ENCODE measurements around the gene LRRC8D. TPM values are rescaled to one million over a fixed set of nuclear protein-coding genes. Genes with fewer than 3 reads are reported as not detected.

LRRC8D gene
- polyA plus RNA-seq, 2 donors = 3.5 to 7.1 TPM

GRCh38 chr1:89930579-89930978 is 109.7 kb downstream of the LRRC8D start:
- Histone ChIP-seq H3K27ac (ENCODE audit: low read depth in 2 of 2, low read length in 1 of 2) (no peak overlapping the region), H3K27me3 (ENCODE audit: control insufficient read depth in 1 of 2, insufficient read depth in 2 of 2, low read length in 2 of 2) (no peaks in the 10 kb centered on the region), H3K36me3 (ENCODE audit: control insufficient read depth in 2 of 2, insufficient read depth in 2 of 2, low read length in 1 of 2) (peaks cover 2 to 3% of the 10 kb centered on the region in 2 donors), H3K9me3 (ENCODE audit: control insufficient read depth in 2 of 2, insufficient read depth in 1 of 2, low read depth in 1 of 2, low read length in 1 of 2) (no peaks in the 10 kb centered on the region), H3K4me1 (ENCODE audit: control insufficient read depth in 2 of 2, insufficient read depth in 2 of 2, low read length in 1 of 2) (no peaks in the 10 kb centered on the region), H3K4me3 (ENCODE audit: low read depth in 1 of 2, low read length in 2 of 2) (no peak overlapping the region)
- WGBS, 2 donors = 83 to 91% methylated on average over 2 of the region's 2 CpGs

DNA sequence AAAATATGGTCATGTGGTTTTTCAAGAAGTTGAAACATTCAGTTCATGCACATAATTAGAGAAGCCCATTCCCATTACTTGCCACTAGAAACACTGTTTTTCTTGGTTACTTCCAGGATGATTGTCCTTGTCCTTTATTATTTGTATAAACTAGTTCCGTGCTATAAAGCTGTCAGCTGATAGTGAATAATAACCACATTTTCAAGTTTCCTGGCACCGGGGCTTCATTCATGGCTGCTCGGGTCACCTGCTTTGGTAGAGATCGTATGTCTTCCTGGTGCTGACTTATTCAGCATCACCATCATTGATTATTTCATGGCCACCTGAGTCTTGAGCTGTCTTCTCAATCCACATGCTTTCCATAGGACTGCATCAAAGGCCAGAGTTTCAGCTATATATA is 111.1 kb downstream of the LRRC8D start:
- peaks cover 2 to 3% of the 10 kb centered on the region in 2 donors for H3K36me3 ChIP-seq (ENCODE audit: control insufficient read depth in 2 of 2, insufficient read depth in 2 of 2, low read length in 1 of 2)
- no peaks in the 10 kb centered on the region for H3K4me1 ChIP-seq (ENCODE audit: control insufficient read depth in 2 of 2, insufficient read depth in 2 of 2, low read length in 1 of 2)
- no peaks in the 10 kb centered on the region for H3K27me3 ChIP-seq (ENCODE audit: control insufficient read depth in 1 of 2, insufficient read depth in 2 of 2, low read length in 2 of 2)
- H3K4me3 ChIP-seq (ENCODE audit: low read depth in 1 of 2, low read length in 2 of 2) = no peak overlapping the region
- no peaks in the 10 kb centered on the region for H3K9me3 ChIP-seq (ENCODE audit: control insufficient read depth in 2 of 2, insufficient read depth in 1 of 2, low read depth in 1 of 2, low read length in 1 of 2)
- WGBS, 2 donors = 91 to 96% methylated on average over 4 of the region's 4 CpGs
- no peak overlapping the region for H3K27ac ChIP-seq (ENCODE audit: low read depth in 2 of 2, low read length in 1 of 2)

DNA sequence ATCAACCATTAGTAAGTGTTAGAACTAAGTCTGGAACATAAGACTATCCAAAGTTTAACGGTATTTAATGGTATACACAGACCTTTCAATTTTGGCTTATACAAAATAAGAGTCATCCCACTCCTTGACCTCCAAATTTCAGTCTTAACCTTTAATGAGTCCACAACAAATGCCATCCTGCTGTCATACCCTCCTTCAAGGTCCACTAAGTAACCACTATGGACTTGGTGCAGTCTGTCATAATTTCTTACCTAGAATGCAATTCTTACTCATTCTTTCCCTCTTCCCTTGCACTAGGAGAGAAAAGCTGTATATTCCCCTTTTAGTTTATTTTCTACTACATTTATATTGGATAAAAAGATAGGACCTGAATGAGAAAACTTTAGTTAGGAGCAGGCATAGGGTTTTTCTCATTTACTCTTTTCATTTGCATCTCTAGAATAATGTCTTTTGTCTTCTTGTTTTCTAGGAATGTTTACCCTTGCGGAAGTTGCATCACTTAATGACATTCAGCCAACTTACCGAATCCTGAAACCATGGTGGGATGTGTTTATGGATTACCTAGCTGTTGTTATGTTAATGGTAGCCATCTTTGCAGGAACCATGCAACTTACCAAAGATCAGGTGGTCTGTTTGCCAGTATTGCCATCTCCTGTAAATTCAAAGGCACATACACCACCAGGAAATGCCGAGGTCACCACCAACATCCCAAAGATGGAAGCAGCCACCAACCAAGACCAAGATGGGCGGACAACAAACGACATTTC is 111.9 kb downstream of the LRRC8D start:
- H3K4me1 ChIP-seq (ENCODE audit: control insufficient read depth in 2 of 2, insufficient read depth in 2 of 2, low read length in 1 of 2) = no peaks in the 10 kb centered on the region
- peaks cover 2 to 3% of the 10 kb centered on the region in 2 donors for H3K36me3 ChIP-seq (ENCODE audit: control insufficient read depth in 2 of 2, insufficient read depth in 2 of 2, low read length in 1 of 2)
- H3K27me3 ChIP-seq (ENCODE audit: control insufficient read depth in 1 of 2, insufficient read depth in 2 of 2, low read length in 2 of 2) = no peaks in the 10 kb centered on the region
- WGBS, 2 donors = 96 to 97% methylated on average over 6 of the region's 6 CpGs
- H3K27ac ChIP-seq (ENCODE audit: low read depth in 2 of 2, low read length in 1 of 2) = no peak overlapping the region
- H3K9me3 ChIP-seq (ENCODE audit: control insufficient read depth in 2 of 2, insufficient read depth in 1 of 2, low read depth in 1 of 2, low read length in 1 of 2) = no peaks in the 10 kb centered on the region
- no peak overlapping the region for H3K4me3 ChIP-seq (ENCODE audit: low read depth in 1 of 2, low read length in 2 of 2)

DNA sequence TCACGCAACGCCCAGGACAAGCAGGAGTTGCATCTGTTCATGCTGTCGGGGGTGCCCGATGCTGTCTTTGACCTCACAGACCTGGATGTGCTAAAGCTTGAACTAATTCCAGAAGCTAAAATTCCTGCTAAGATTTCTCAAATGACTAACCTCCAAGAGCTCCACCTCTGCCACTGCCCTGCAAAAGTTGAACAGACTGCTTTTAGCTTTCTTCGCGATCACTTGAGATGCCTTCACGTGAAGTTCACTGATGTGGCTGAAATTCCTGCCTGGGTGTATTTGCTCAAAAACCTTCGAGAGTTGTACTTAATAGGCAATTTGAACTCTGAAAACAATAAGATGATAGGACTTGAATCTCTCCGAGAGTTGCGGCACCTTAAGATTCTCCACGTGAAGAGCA is 113.6 kb downstream of the LRRC8D start:
- Histone ChIP-seq H3K4me3 (ENCODE audit: low read depth in 1 of 2, low read length in 2 of 2) (no peak overlapping the region), H3K9me3 (ENCODE audit: control insufficient read depth in 2 of 2, insufficient read depth in 1 of 2, low read depth in 1 of 2, low read length in 1 of 2) (no peaks in the 10 kb centered on the region), H3K27ac (ENCODE audit: low read depth in 2 of 2, low read length in 1 of 2) (no peak overlapping the region), H3K27me3 (ENCODE audit: control insufficient read depth in 1 of 2, insufficient read depth in 2 of 2, low read length in 2 of 2) (no peaks in the 10 kb centered on the region), H3K36me3 (ENCODE audit: control insufficient read depth in 2 of 2, insufficient read depth in 2 of 2, low read length in 1 of 2) (peaks cover 2 to 3% of the 10 kb centered on the region in 2 donors), H3K4me1 (ENCODE audit: control insufficient read depth in 2 of 2, insufficient read depth in 2 of 2, low read length in 1 of 2) (no peaks in the 10 kb centered on the region)
- 95 to 98% methylated on average over 11 of the region's 11 CpGs for WGBS, 2 donors

GRCh38 chr1:89935235-89935634 is 114.4 kb downstream of the LRRC8D start:
- Histone ChIP-seq H3K27me3 (ENCODE audit: control insufficient read depth in 1 of 2, insufficient read depth in 2 of 2, low read length in 2 of 2) (no peaks in the 10 kb centered on the region), H3K4me1 (ENCODE audit: control insufficient read depth in 2 of 2, insufficient read depth in 2 of 2, low read length in 1 of 2) (no peaks in the 10 kb centered on the region), H3K4me3 (ENCODE audit: low read depth in 1 of 2, low read length in 2 of 2) (no peak overlapping the region), H3K36me3 (ENCODE audit: control insufficient read depth in 2 of 2, insufficient read depth in 2 of 2, low read length in 1 of 2) (peaks cover 2 to 3% of the 10 kb centered on the region in 2 donors), H3K27ac (ENCODE audit: low read depth in 2 of 2, low read length in 1 of 2) (no peak overlapping the region), H3K9me3 (ENCODE audit: control insufficient read depth in 2 of 2, insufficient read depth in 1 of 2, low read depth in 1 of 2, low read length in 1 of 2) (no peaks in the 10 kb centered on the region)
- WGBS, 2 donors = 88 to 89% methylated on average over 4 of the region's 4 CpGs

DNA sequence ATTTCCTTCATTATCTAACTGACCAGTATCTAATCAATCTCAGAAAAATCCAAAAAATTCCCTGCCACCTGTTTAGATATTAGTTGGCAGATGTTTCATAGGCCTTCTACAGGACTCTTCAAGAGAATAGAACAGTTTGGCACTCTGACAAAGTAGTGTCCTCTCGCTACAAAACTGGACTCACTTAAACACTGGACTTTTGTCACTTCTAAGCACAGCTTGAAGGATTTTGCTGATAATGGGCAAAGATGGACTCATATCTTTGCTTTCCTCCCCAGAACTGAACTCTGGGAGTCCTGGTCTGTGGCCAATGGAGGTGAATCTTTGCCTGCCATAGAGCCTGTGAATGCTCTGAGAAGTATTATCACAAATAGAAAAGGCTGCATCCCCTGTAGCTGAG is 115.9 kb downstream of the LRRC8D start:
- WGBS, 2 donors = 94 to 98% methylated on average over 1 of the region's 1 CpG
- H3K27me3 ChIP-seq (ENCODE audit: control insufficient read depth in 1 of 2, insufficient read depth in 2 of 2, low read length in 2 of 2) = no peaks in the 10 kb centered on the region
- H3K9me3 ChIP-seq (ENCODE audit: control insufficient read depth in 2 of 2, insufficient read depth in 1 of 2, low read depth in 1 of 2, low read length in 1 of 2) = no peaks in the 10 kb centered on the region
- peaks cover 2 to 3% of the 10 kb centered on the region in 2 donors for H3K36me3 ChIP-seq (ENCODE audit: control insufficient read depth in 2 of 2, insufficient read depth in 2 of 2, low read length in 1 of 2)
- no peaks in the 10 kb centered on the region for H3K4me1 ChIP-seq (ENCODE audit: control insufficient read depth in 2 of 2, insufficient read depth in 2 of 2, low read length in 1 of 2)
- H3K27ac ChIP-seq (ENCODE audit: low read depth in 2 of 2, low read length in 1 of 2) = no peak overlapping the region
- no peak overlapping the region for H3K4me3 ChIP-seq (ENCODE audit: low read depth in 1 of 2, low read length in 2 of 2)

DNA sequence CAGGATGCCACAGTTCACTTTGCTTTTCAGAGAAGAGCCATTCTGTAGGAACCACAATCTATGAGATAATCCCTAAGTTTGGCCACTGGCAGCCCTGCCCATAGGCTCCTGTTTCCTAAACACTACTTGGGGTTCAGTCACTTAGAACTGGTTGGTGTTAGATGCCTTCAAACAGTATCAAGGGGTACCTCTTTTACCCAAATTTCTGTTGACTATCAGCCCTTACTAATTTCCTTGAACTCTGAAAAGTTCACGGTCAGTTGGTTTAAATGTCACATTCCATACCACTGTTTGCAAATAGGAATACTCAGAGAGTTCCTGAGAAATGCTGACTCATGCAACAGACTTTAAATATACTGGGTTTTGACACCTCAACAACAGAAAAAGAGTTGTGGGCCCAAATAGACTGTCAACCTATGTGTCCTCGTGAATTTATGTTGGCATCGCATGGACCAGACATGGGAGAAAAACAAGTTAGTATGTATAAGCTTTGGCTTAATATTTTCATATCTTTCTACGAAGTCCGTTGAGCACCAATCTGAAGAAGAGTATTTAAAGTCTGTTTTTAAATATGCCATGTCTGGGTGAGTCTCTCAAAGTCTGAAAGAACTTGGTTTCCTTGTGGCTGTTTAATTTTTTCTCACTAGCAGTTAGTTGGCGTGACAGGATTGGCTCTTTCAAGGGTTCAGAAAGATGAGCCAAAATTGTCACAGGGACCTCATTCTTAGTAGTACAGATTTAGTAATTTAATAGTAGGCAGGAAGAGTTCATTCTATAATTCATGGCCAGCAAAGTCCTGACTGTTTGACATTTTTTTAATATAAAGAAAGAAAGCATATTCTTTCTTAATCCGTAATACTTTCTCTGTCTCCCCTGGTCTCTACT is 117.6 kb downstream of the LRRC8D start:
- no peak overlapping the region for H3K27ac ChIP-seq (ENCODE audit: low read depth in 2 of 2, low read length in 1 of 2)
- H3K36me3 ChIP-seq (ENCODE audit: control insufficient read depth in 2 of 2, insufficient read depth in 2 of 2, low read length in 1 of 2) = peaks cover 0 to 3% of the 10 kb centered on the region in 2 donors
- H3K9me3 ChIP-seq (ENCODE audit: control insufficient read depth in 2 of 2, insufficient read depth in 1 of 2, low read depth in 1 of 2, low read length in 1 of 2) = no peaks in the 10 kb centered on the region
- no peaks in the 10 kb centered on the region for H3K4me1 ChIP-seq (ENCODE audit: control insufficient read depth in 2 of 2, insufficient read depth in 2 of 2, low read length in 1 of 2)
- no peak overlapping the region for H3K4me3 ChIP-seq (ENCODE audit: low read depth in 1 of 2, low read length in 2 of 2)
- WGBS, 2 donors = 89 to 90% methylated on average over 7 of the region's 7 CpGs
- H3K27me3 ChIP-seq (ENCODE audit: control insufficient read depth in 1 of 2, insufficient read depth in 2 of 2, low read length in 2 of 2) = no peaks in the 10 kb centered on the region

- WGBS, 2 donors = 75 to 78% methylated on average over 7 of the region's 7 CpGs
These were observed 118.3 kb downstream of the LRRC8D start for GRCh38 chr1:89939059-89939570.

GRCh38 chr1:89939693-89940438 is 119.0 kb downstream of the LRRC8D start:
- WGBS, 2 donors = 94 to 96% methylated on average over 9 of the region's 9 CpGs
- H3K27ac ChIP-seq (ENCODE audit: low read depth in 2 of 2, low read length in 1 of 2) = no peak overlapping the region

More at GRCh38 chr1:89939059-89939570, 118.3 kb downstream of the LRRC8D start:
- Histone ChIP-seq H3K27ac (ENCODE audit: low read depth in 2 of 2, low read length in 1 of 2) (no peak overlapping the region), H3K36me3 (ENCODE audit: control insufficient read depth in 2 of 2, insufficient read depth in 2 of 2, low read length in 1 of 2) (no peaks in the 10 kb centered on the region), H3K4me1 (ENCODE audit: control insufficient read depth in 2 of 2, insufficient read depth in 2 of 2, low read length in 1 of 2) (no peaks in the 10 kb centered on the region), H3K27me3 (ENCODE audit: control insufficient read depth in 1 of 2, insufficient read depth in 2 of 2, low read length in 2 of 2) (no peaks in the 10 kb centered on the region), H3K4me3 (ENCODE audit: low read depth in 1 of 2, low read length in 2 of 2) (no peak overlapping the region), H3K9me3 (ENCODE audit: control insufficient read depth in 2 of 2, insufficient read depth in 1 of 2, low read depth in 1 of 2, low read length in 1 of 2) (no peaks in the 10 kb centered on the region)

More at GRCh38 chr1:89939693-89940438, 119.0 kb downstream of the LRRC8D start:
- H3K4me1 ChIP-seq (ENCODE audit: control insufficient read depth in 2 of 2, insufficient read depth in 2 of 2, low read length in 1 of 2) = no peaks in the 10 kb centered on the region
- H3K9me3 ChIP-seq (ENCODE audit: control insufficient read depth in 2 of 2, insufficient read depth in 1 of 2, low read depth in 1 of 2, low read length in 1 of 2) = no peaks in the 10 kb centered on the region
- H3K4me3 ChIP-seq (ENCODE audit: low read depth in 1 of 2, low read length in 2 of 2) = no peak overlapping the region
- no peaks in the 10 kb centered on the region for H3K36me3 ChIP-seq (ENCODE audit: control insufficient read depth in 2 of 2, insufficient read depth in 2 of 2, low read length in 1 of 2)
- H3K27me3 ChIP-seq (ENCODE audit: control insufficient read depth in 1 of 2, insufficient read depth in 2 of 2, low read length in 2 of 2) = no peaks in the 10 kb centered on the region

All from esophagus (tissue), 2 donors.